CD4-positive, alpha-beta T cell treated with Interleukin-17A for 1 hour (primary cell): ENCODE results near the gene FBXO11.

Source experiments
- DNase-seq: peaks from one replicate; pipeline ENCODE4 v3.0.0-alpha.2; 2020

Gene FBXO11

GRCh38 chr2:47844162-47844561, 62.1 kb downstream of the FBXO11 start:
- DNase-seq = no peak

GRCh38 chr2:47843407-47843806, 62.9 kb downstream of the FBXO11 start:
- no peak for DNase-seq

- DNase-seq = no peak
Observed at GRCh38 chr2:47842846-47843245, 63.5 kb downstream of the FBXO11 start.

GRCh38 chr2:47838686-47839085, 67.6 kb downstream of the FBXO11 start:
- no peak for DNase-seq

GRCh38 chr2:47838249-47838648, 68.0 kb downstream of the FBXO11 start:
- DNase-seq = no peak

GRCh38 chr2:47833516-47833968, 72.8 kb downstream of the FBXO11 start:
- no peak for DNase-seq

GRCh38 chr2:47822518-47822917, 83.8 kb downstream of the FBXO11 start:
- DNase-seq = no peak

- DNase-seq = no peak
Observed at GRCh38 chr2:47819834-47820233, 86.5 kb downstream of the FBXO11 start.

- DNase-seq = no peak
Observed at GRCh38 chr2:47818777-47819176, 87.5 kb downstream of the FBXO11 start.

GRCh38 chr2:47815764-47816163, 90.5 kb downstream of the FBXO11 start:
- DNase-seq = no peak

GRCh38 chr2:47811668-47812067, 94.6 kb downstream of the FBXO11 start:
- DNase-seq = no peak

- DNase-seq = no peak
Observed at GRCh38 chr2:47810850-47811249, 95.4 kb downstream of the FBXO11 start.

GRCh38 chr2:47809903-47810302, 96.4 kb downstream of the FBXO11 start:
- DNase-seq = no peak

GRCh38 chr2:47808614-47809013, 97.7 kb downstream of the FBXO11 start:
- no peak for DNase-seq

GRCh38 chr2:47805850-47806249, 100.4 kb downstream of the FBXO11 start:
- DNase-seq = no peak

- DNase-seq = no peak
Observed at GRCh38 chr2:47803770-47804169, 102.5 kb downstream of the FBXO11 start.

GRCh38 chr2:47803363-47803762, 102.9 kb downstream of the FBXO11 start:
- DNase-seq = no peak

GRCh38 chr2:47801118-47801517, 105.2 kb downstream of the FBXO11 start:
- no peak for DNase-seq

GRCh38 chr2:47799031-47799609, 107.2 kb downstream of the FBXO11 start:
- no peak for DNase-seq

GRCh38 chr2:47798631-47799030, 107.7 kb downstream of the FBXO11 start:
- DNase-seq = no peak

- no peak for DNase-seq
Observed at GRCh38 chr2:47796090-47796697, 110.1 kb downstream of the FBXO11 start.

- no peak for DNase-seq
Observed at GRCh38 chr2:47785986-47786385, 120.3 kb downstream of the FBXO11 start.

GRCh38 chr2:47784352-47784851, 121.9 kb downstream of the FBXO11 start:
- no peak for DNase-seq

GRCh38 chr2:47783486-47784351, 122.6 kb downstream of the FBXO11 start:
- peak; percentile 69 for DNase-seq
